OCI-LY1 (cell line): ENCODE data around the gene SLC10A4.

ENCODE experiments used
- CTCF ChIP-seq: fragments of 200-600 bp; sonication (generic), shearing (Covaris generic); IDR thresholded peaks from 2 replicates; pipeline ENCODE4 v1.5.1; 2017; ENCODE audit warnings: mild to moderate bottlenecking, antibody characterized with exemption, low read length, moderate library complexity, mixed read lengths
- EZH2 ChIP-seq: fragments of 200-600 bp; sonication (generic), shearing (Covaris generic); IDR thresholded peaks from 2 replicates; pipeline ENCODE4 v1.8.0; 2017; ENCODE audit warnings: borderline replicate concordance, mixed run types, mild to moderate bottlenecking, antibody characterized with exemption, low read length, moderate library complexity, mixed read lengths

- TF ChIP-seq EZH2 (no peak), CTCF (no peak)
Observed at GRCh38 chr4:48484494-48485168, 1.5 kb downstream of the SLC10A4 start.
